Stimulated activated naive B cell treated with anti-CD40 and anti-IgM and Interleukin-4, amounts not matched to agents 10 μg/mL and 1 μg/mL and 100 μg/mL, for 72 hours (primary cell): ENCODE results near the gene ANKRD11.
"Not testable (repeated sequence)": the region's sequence is repeated elsewhere in the genome, so short reads cannot be mapped to it uniquely, and the experiment has no call there.

ENCODE experiments used
- ATAC-seq, 2 donors: fragments of 150-1000 bp; cut with Tn5 transposase; replicated peaks; 2 replicates each; pipeline ENCODE4 v1.10.0; 2021; ENCODE audit warnings: moderate library complexity in 1 of 2
- DNase-seq: peaks from one replicate; pipeline ENCODE4 v3.0.0; 2021
- H3K27ac Mint-ChIP-seq: one replicate; pipeline ENCODE4 v1.8.0; 2022; ENCODE audit warnings: mild to moderate bottlenecking, mixed read lengths
- H3K27me3 Mint-ChIP-seq, 2 donors: one replicate each; pipeline ENCODE4 v1.8.0; 2022; ENCODE audit warnings: mixed read lengths in 2 of 2
- H3K36me3 Mint-ChIP-seq, 2 donors: one replicate each; pipeline ENCODE4 v1.8.0; 2022; ENCODE audit warnings: mixed read lengths in 2 of 2, mild to moderate bottlenecking in 1 of 2
- H3K4me1 Mint-ChIP-seq, 2 donors: one replicate each; pipeline ENCODE4 v1.8.0; 2022; ENCODE audit warnings: mixed read lengths in 2 of 2, mild to moderate bottlenecking in 1 of 2
- H3K4me3 Mint-ChIP-seq, 2 donors: one replicate each; pipeline ENCODE4 v1.8.0; 2022; ENCODE audit warnings: mild to moderate bottlenecking in 2 of 2, mixed read lengths in 2 of 2, moderate library complexity in 1 of 2
- H3K9me3 Mint-ChIP-seq, 2 donors: one replicate each; pipeline ENCODE4 v1.8.0; 2022; ENCODE audit warnings: mixed read lengths in 2 of 2, mild to moderate bottlenecking in 1 of 2

The ANKRD11 gene

GRCh38 chr16:89446136-89446974 lies 44.0 kb downstream of the ANKRD11 start:
- peak overlapping the region; percentile 31 to 63 for H3K4me3 Mint-ChIP-seq
- H3K4me1 Mint-ChIP-seq, result peaks cover 63 to 90% of the 10 kb centered on the region in 2 donors
- DNase-seq (no peak), ATAC-seq (peak; percentile 26 to 33)
- H3K36me3 Mint-ChIP-seq, result peaks cover 18 to 23% of the 10 kb centered on the region in 2 donors
- no peaks in the 10 kb centered on the region for H3K9me3 Mint-ChIP-seq
- H3K27ac Mint-ChIP-seq, result peak overlapping the region; percentile 6
- H3K27me3 Mint-ChIP-seq, result no peaks in the 10 kb centered on the region

GRCh38 chr16:89445166-89445565 lies 45.2 kb downstream of the ANKRD11 start:
- DNase-seq (no peak), ATAC-seq (no peak)
- H3K27ac Mint-ChIP-seq, result no peak overlapping the region
- H3K4me1 Mint-ChIP-seq, result peaks cover 63 to 92% of the 10 kb centered on the region in 2 donors
- peak overlapping the region in 1 of 2 donors; percentile 7 for H3K4me3 Mint-ChIP-seq
- no peaks in the 10 kb centered on the region for H3K9me3 Mint-ChIP-seq
- H3K27me3 Mint-ChIP-seq, result no peaks in the 10 kb centered on the region
- peaks cover 25 to 29% of the 10 kb centered on the region in 2 donors for H3K36me3 Mint-ChIP-seq

GRCh38 chr16:89444728-89445127 lies 45.6 kb downstream of the ANKRD11 start:
- no peak for ATAC-seq
- peak overlapping the region in 1 of 2 donors; percentile 14 for H3K4me3 Mint-ChIP-seq
- peaks cover 61 to 92% of the 10 kb centered on the region in 2 donors for H3K4me1 Mint-ChIP-seq
- H3K36me3 Mint-ChIP-seq, result peaks cover 27 to 32% of the 10 kb centered on the region in 2 donors
- H3K9me3 Mint-ChIP-seq, result no peaks in the 10 kb centered on the region
- DNase-seq, result no peak
- H3K27me3 Mint-ChIP-seq, result no peaks in the 10 kb centered on the region
- peak overlapping the region; percentile 62 for H3K27ac Mint-ChIP-seq

- no peak overlapping the region for H3K4me3 Mint-ChIP-seq
- DNase-seq, result no peak
- peaks cover 63 to 92% of the 10 kb centered on the region in 2 donors for H3K4me1 Mint-ChIP-seq
- H3K27me3 Mint-ChIP-seq, result no peaks in the 10 kb centered on the region
- H3K27ac Mint-ChIP-seq, result no peak overlapping the region
- ATAC-seq, result peak in 1 of 2 donors; percentile 25
- H3K36me3 Mint-ChIP-seq, result peaks cover 27 to 34% of the 10 kb centered on the region in 2 donors
- H3K9me3 Mint-ChIP-seq, result no peaks in the 10 kb centered on the region
Measured at GRCh38 chr16:89444151-89444723, 46.1 kb downstream of the ANKRD11 start.

GRCh38 chr16:89443727-89444084 lies 46.7 kb downstream of the ANKRD11 start:
- ATAC-seq (peak; percentile 31 to 37), DNase-seq (no peak)
- H3K4me3 Mint-ChIP-seq, result peak overlapping the region; percentile 59 to 65
- H3K9me3 Mint-ChIP-seq, result no peaks in the 10 kb centered on the region
- peaks cover 27 to 31% of the 10 kb centered on the region in 2 donors for H3K36me3 Mint-ChIP-seq
- no peaks in the 10 kb centered on the region for H3K27me3 Mint-ChIP-seq
- peaks cover 61 to 92% of the 10 kb centered on the region in 2 donors for H3K4me1 Mint-ChIP-seq
- H3K27ac Mint-ChIP-seq, result no peak overlapping the region

GRCh38 chr16:89442990-89443726 lies 47.2 kb downstream of the ANKRD11 start:
- H3K27me3 Mint-ChIP-seq, result no peaks in the 10 kb centered on the region
- no peaks in the 10 kb centered on the region for H3K9me3 Mint-ChIP-seq
- DNase-seq (no peak), ATAC-seq (no peak)
- peak overlapping the region; percentile 59 to 65 for H3K4me3 Mint-ChIP-seq
- H3K27ac Mint-ChIP-seq, result no peak overlapping the region
- peaks cover 59 to 92% of the 10 kb centered on the region in 2 donors for H3K4me1 Mint-ChIP-seq
- H3K36me3 Mint-ChIP-seq, result peaks cover 26 to 31% of the 10 kb centered on the region in 2 donors

GRCh38 chr16:89442588-89442987 lies 47.8 kb downstream of the ANKRD11 start:
- Mint-ChIP-seq H3K27ac (peak overlapping the region; percentile 4), H3K36me3 (peaks cover 27 to 36% of the 10 kb centered on the region in 2 donors), H3K4me3 (peak overlapping the region; percentile 15 to 65), H3K9me3 (no peaks in the 10 kb centered on the region), H3K27me3 (no peaks in the 10 kb centered on the region), H3K4me1 (peaks cover 64 to 96% of the 10 kb centered on the region in 2 donors)
- no peak for ATAC-seq
- no peak for DNase-seq

GRCh38 chr16:89439659-89440058 lies 50.7 kb downstream of the ANKRD11 start:
- DNase-seq (no peak), ATAC-seq (no peak)
- no peak overlapping the region for H3K27ac Mint-ChIP-seq
- peaks cover 4 to 6% of the 10 kb centered on the region in 2 donors for H3K9me3 Mint-ChIP-seq
- no peak overlapping the region for H3K4me3 Mint-ChIP-seq
- peaks cover 39 to 47% of the 10 kb centered on the region in 2 donors for H3K36me3 Mint-ChIP-seq
- H3K27me3 Mint-ChIP-seq, result no peaks in the 10 kb centered on the region
- H3K4me1 Mint-ChIP-seq, result peaks cover 62 to 75% of the 10 kb centered on the region in 2 donors

- no peaks in the 10 kb centered on the region for H3K27me3 Mint-ChIP-seq
- no peak overlapping the region for H3K4me3 Mint-ChIP-seq
- ATAC-seq, result no peak
- peaks cover 4 to 6% of the 10 kb centered on the region in 2 donors for H3K9me3 Mint-ChIP-seq
- H3K4me1 Mint-ChIP-seq, result peaks cover 59 to 60% of the 10 kb centered on the region in 2 donors
- peaks cover 36 to 50% of the 10 kb centered on the region in 2 donors for H3K36me3 Mint-ChIP-seq
- no peak for DNase-seq
- no peak overlapping the region for H3K27ac Mint-ChIP-seq
Measured at GRCh38 chr16:89437991-89438390, 52.4 kb downstream of the ANKRD11 start.

GRCh38 chr16:89437251-89437987 lies 52.9 kb downstream of the ANKRD11 start:
- peaks cover 4 to 6% of the 10 kb centered on the region in 2 donors for H3K9me3 Mint-ChIP-seq
- peaks cover 30 to 46% of the 10 kb centered on the region in 2 donors for H3K36me3 Mint-ChIP-seq
- H3K27ac Mint-ChIP-seq, result peak overlapping the region; percentile 62
- H3K4me1 Mint-ChIP-seq, result peaks cover 54% of the 10 kb centered on the region in 2 donors
- DNase-seq (no peak), ATAC-seq (no peak)
- H3K4me3 Mint-ChIP-seq, result peak overlapping the region; percentile 1 to 42
- no peaks in the 10 kb centered on the region for H3K27me3 Mint-ChIP-seq

GRCh38 chr16:89436366-89436765 lies 54.0 kb downstream of the ANKRD11 start:
- H3K36me3 Mint-ChIP-seq, result peaks cover 28 to 40% of the 10 kb centered on the region in 2 donors
- ATAC-seq (no peak), DNase-seq (no peak)
- peaks cover 43 to 47% of the 10 kb centered on the region in 2 donors for H3K4me1 Mint-ChIP-seq
- H3K4me3 Mint-ChIP-seq, result no peak overlapping the region
- H3K27me3 Mint-ChIP-seq, result no peaks in the 10 kb centered on the region
- H3K9me3 Mint-ChIP-seq, result peaks cover 4 to 6% of the 10 kb centered on the region in 2 donors
- no peak overlapping the region for H3K27ac Mint-ChIP-seq

GRCh38 chr16:89435059-89435458 lies 55.3 kb downstream of the ANKRD11 start:
- Mint-ChIP-seq H3K4me3 (peak overlapping the region; percentile 56 to 78), H3K4me1 (peaks cover 30 to 39% of the 10 kb centered on the region in 2 donors), H3K36me3 (peaks cover 23 to 33% of the 10 kb centered on the region in 2 donors), H3K27ac (peak overlapping the region; percentile 38)
- not testable (repeated sequence) for ATAC-seq, H3K9me3 Mint-ChIP-seq, H3K27me3 Mint-ChIP-seq, DNase-seq

- H3K4me3 Mint-ChIP-seq, result peak overlapping the region in 1 of 2 donors; percentile 17
- H3K9me3 Mint-ChIP-seq, result peaks cover 4 to 6% of the 10 kb centered on the region in 2 donors
- DNase-seq, result no peak
- peaks cover 22 to 28% of the 10 kb centered on the region in 2 donors for H3K36me3 Mint-ChIP-seq
- H3K27ac Mint-ChIP-seq, result no peak overlapping the region
- peaks cover 25 to 35% of the 10 kb centered on the region in 2 donors for H3K4me1 Mint-ChIP-seq
- ATAC-seq, result no peak
- H3K27me3 Mint-ChIP-seq, result no peaks in the 10 kb centered on the region
Measured at GRCh38 chr16:89434490-89434889, 55.9 kb downstream of the ANKRD11 start.
